Cardiac ventricle fibroblast (primary cell): ENCODE measurements around the gene NDST1. TPM values are rescaled to one million over a fixed set of nuclear protein-coding genes. Genes with fewer than 3 reads are reported as not detected.

Experiments used
- total RNA-seq: library from RNA; depleted of rRNA; stranded (reverse); fragments of >200 nt; gene quantifications from 2 replicates; pipeline ENCODE4 v1.2.3, GENCODE V29; 2015

Gene NDST1
- total RNA-seq, result 98.7 and 108 TPM in 2 replicates

GRCh38 chr5:150507474-150508276 is at the start of gene NDST1:
TSS of gene NDST1 (plus strand) at chr5:150508131. CDS start at chr5:150521255, 13,124 bp downstream.

Other genes with a start within 250 kb of the NDST1 start
- not detected in 2 replicates for gene CAMK2A, start 218.4 kb upstream of the NDST1 start, total RNA-seq
- 0.24 and 1.2 TPM in 2 replicates for gene ARSI, start 205.2 kb upstream of the NDST1 start, total RNA-seq
- 13.9 and 17.6 TPM in 2 replicates for gene TCOF1, start 150.4 kb upstream of the NDST1 start, total RNA-seq
- gene CD74, start 95.2 kb upstream of the NDST1 start, total RNA-seq, result 1.3 and 1.4 TPM in 2 replicates
- 2,845 and 2,904 TPM in 2 replicates for gene RPS14, start 58.4 kb upstream of the NDST1 start, total RNA-seq
- gene SYNPO, start 132.5 kb downstream of the NDST1 start, total RNA-seq, result 20.6 and 23.8 TPM in 2 replicates
- 0.20 and 2.0 TPM in 2 replicates for gene MYOZ3, start 153.1 kb downstream of the NDST1 start, total RNA-seq
- gene RBM22, start 192.9 kb downstream of the NDST1 start, total RNA-seq, result 32.4 and 37.4 TPM in 2 replicates